Tibial artery (tissue), 4 donors: ENCODE results near the gene SLC35F1.

Experiments used
- DNase-seq, 2 donors: peaks; one replicate each; pipeline ENCODE4 v3.0.0-alpha.2; 2019
- H3K27ac ChIP-seq, 2 donors: fragments of 200-600 bp; sonication (generic) in 1 of 2; 1 replicate in 1 of 2; 2 replicates in 1 of 2; pipeline ENCODE4 v1.5.1; 2018 to 2019; ENCODE audit warnings: mild to moderate bottlenecking in 1 of 2
- H3K27me3 ChIP-seq, 2 donors: fragments of 200-600 bp; sonication (generic) in 1 of 2; one replicate each; pipeline versions ENCODE4 v1.5.1 to v1.6.0; 2016 to 2019
- H3K36me3 ChIP-seq, 3 donors: fragments of 200-600 bp; sonication (generic) in 2 of 3; one replicate each; pipeline ENCODE4 v1.5.1; 2016 to 2019; ENCODE audit warnings: mild to moderate bottlenecking in 2 of 3
- H3K4me1 ChIP-seq, 4 donors: fragments of 200-600 bp; sonication (generic) in 2 of 4; 1 replicate in 3 of 4; 2 replicates in 1 of 4; pipeline ENCODE4 v1.5.1; 2016 to 2019
- H3K4me3 ChIP-seq, 2 donors: fragments of 200-600 bp; sonication (generic) in 1 of 2; 1 replicate in 1 of 2; 2 replicates in 1 of 2; pipeline ENCODE4 v1.5.1; 2018 to 2019; ENCODE audit warnings: mild to moderate bottlenecking in 2 of 2
- H3K9me3 ChIP-seq, 3 donors: fragments of 200-600 bp; sonication (generic) in 1 of 3; one replicate each; pipeline ENCODE4 v1.5.1; 2016 to 2019
- CTCF ChIP-seq, 2 experiments: fragments of 200-600 bp in 1 of 2; fragments of 450-650 bp in 1 of 2; IDR thresholded peaks; one replicate each; pipeline ENCODE4 v1.5.1; 2017 to 2019; ENCODE audit warnings: antibody characterized with exemption in 2 of 2, mild to moderate bottlenecking in 1 of 2, moderate library complexity in 1 of 2
- intact Hi-C: fragments of 100-400 bp; cut with DNase I; formaldehyde crosslinking; loops from one replicate; pipeline ENCODE4 v1.15.0; 2023; ENCODE audit warnings: low total_unique reads

SLC35F1 gene

GRCh38 chr6:118296129-118296901, 389.3 kb downstream of the SLC35F1 start:
- DNase-seq = peak in 1 of 2 donors; percentile 28
- no peaks in the 10 kb centered on the region for H3K9me3 ChIP-seq
- peaks cover 0 to 77% (median 34%) of the 10 kb centered on the region in 4 donors for H3K4me1 ChIP-seq
- H3K27ac ChIP-seq = peak overlapping the region; percentile 85
- no peak for TF ChIP-seq CTCF (IDR thresholded peaks at IDR 0.05)
- no peak overlapping the region for H3K4me3 ChIP-seq
- no peaks in the 10 kb centered on the region for H3K27me3 ChIP-seq
- no peaks in the 10 kb centered on the region for H3K36me3 ChIP-seq
- intact Hi-C loops = loop anchor here (2.0 kb wide), 1 partner anchor 20 kb away; no protein-coding TSS in a partner anchor

- intact Hi-C loops = loop anchor here (2.0 kb wide), 1 partner anchor 19 kb away; no protein-coding TSS in a partner anchor
- Histone ChIP-seq H3K9me3 (no peaks in the 10 kb centered on the region), H3K36me3 (no peaks in the 10 kb centered on the region), H3K27me3 (no peaks in the 10 kb centered on the region), H3K4me3 (no peak overlapping the region), H3K27ac (peak overlapping the region; percentile 85), H3K4me1 (peaks cover 0 to 63% (median 31%) of the 10 kb centered on the region in 4 donors)
- no peak for TF ChIP-seq CTCF (IDR thresholded peaks at IDR 0.05)
- no peak for DNase-seq
Observed at GRCh38 chr6:118297821-118298220, 390.8 kb downstream of the SLC35F1 start.

- no peaks in the 10 kb centered on the region for H3K9me3 ChIP-seq
- TF ChIP-seq CTCF (IDR thresholded peaks at IDR 0.05) = no peak
- no peaks in the 10 kb centered on the region for H3K36me3 ChIP-seq
- peak overlapping the region; percentile 85 for H3K27ac ChIP-seq
- DNase-seq = no peak
- intact Hi-C loops = no loop called here
- peaks cover 0 to 54% (median 30%) of the 10 kb centered on the region in 4 donors for H3K4me1 ChIP-seq
- no peak overlapping the region for H3K4me3 ChIP-seq
- no peaks in the 10 kb centered on the region for H3K27me3 ChIP-seq
Observed at GRCh38 chr6:118298476-118299427, 391.7 kb downstream of the SLC35F1 start.

- intact Hi-C loops = no loop called here
- DNase-seq = no peak
- H3K27ac ChIP-seq = peak overlapping the region; percentile 85
- peaks cover 0 to 47% (median 30%) of the 10 kb centered on the region in 4 donors for H3K4me1 ChIP-seq
- H3K36me3 ChIP-seq = no peaks in the 10 kb centered on the region
- no peak overlapping the region for H3K4me3 ChIP-seq
- no peak for TF ChIP-seq CTCF (IDR thresholded peaks at IDR 0.05)
- H3K9me3 ChIP-seq = no peaks in the 10 kb centered on the region
- H3K27me3 ChIP-seq = no peaks in the 10 kb centered on the region
Observed at GRCh38 chr6:118299457-118299856, 392.4 kb downstream of the SLC35F1 start.

GRCh38 chr6:118304321-118304720, 397.3 kb downstream of the SLC35F1 start:
- peaks cover 0 to 44% (median 30%) of the 10 kb centered on the region in 4 donors for H3K4me1 ChIP-seq
- H3K9me3 ChIP-seq = no peaks in the 10 kb centered on the region
- no peaks in the 10 kb centered on the region for H3K27me3 ChIP-seq
- no peak for DNase-seq
- peak overlapping the region; percentile 85 to 88 for H3K27ac ChIP-seq
- H3K4me3 ChIP-seq = no peak overlapping the region
- H3K36me3 ChIP-seq = no peaks in the 10 kb centered on the region
- intact Hi-C loops = no loop called here
- no peak for TF ChIP-seq CTCF (IDR thresholded peaks at IDR 0.05)
